Neural cell (in vitro differentiated cells): ENCODE measurements around the gene TM2D3. TPM values are rescaled to one million over a fixed set of nuclear protein-coding genes. Genes with fewer than 3 reads are reported as not detected.

ENCODE experiments used
- H2AFZ ChIP-seq: fragments of 200-600, 300-800 bp; sonication (generic), shearing (Covaris generic); 2 replicates; pipeline ENCODE4 v1.6.0; 2014; ENCODE audit warnings: low read depth, mild to moderate bottlenecking, antibody characterized with exemption, low read length, moderate library complexity
- H3F3A ChIP-seq: fragments of 200-600 bp; shearing (Covaris generic); 2 replicates; pipeline ENCODE4 v1.6.1; 2016; ENCODE audit warnings: mild to moderate bottlenecking, moderate library complexity, mixed read lengths, antibody characterized with exemption, low read length; ENCODE audit not compliant: insufficient read depth, poor library complexity, severe bottlenecking
- H3K27ac ChIP-seq: fragments of 200-600, 300-800 bp; sonication (generic), shearing (Covaris generic); 2 replicates; pipeline ENCODE4 v1.5.1; 2014; ENCODE audit warnings: mild to moderate bottlenecking, low read length, moderate library complexity
- H3K27me3 ChIP-seq: fragments of 300-800, 200-600 bp; sonication (generic), shearing (Covaris generic); 2 replicates; pipeline ENCODE4 v1.6.0; 2014; ENCODE audit warnings: mild to moderate bottlenecking, low read depth, low read length, moderate library complexity; ENCODE audit not compliant: insufficient read depth
- H3K36me3 ChIP-seq: fragments of 300-800, 200-600 bp; sonication (generic), shearing (Covaris generic); 2 replicates; pipeline ENCODE4 v1.5.1; 2014; ENCODE audit warnings: mild to moderate bottlenecking, antibody characterized with exemption, low read length, moderate library complexity; ENCODE audit not compliant: insufficient read depth
- H3K4me2 ChIP-seq: fragments of 300-800, 200-600 bp; sonication (generic), shearing (Covaris generic); 2 replicates; pipeline ENCODE4 v1.6.0; 2014; ENCODE audit warnings: mild to moderate bottlenecking, low read length
- H3K4me3 ChIP-seq: fragments of 300-800, 200-600 bp; sonication (generic), shearing (Covaris generic); 2 replicates; pipeline ENCODE4 v1.5.1; 2014; ENCODE audit warnings: mild to moderate bottlenecking, low read length, moderate library complexity
- H3K79me2 ChIP-seq: fragments of 200-600 bp; shearing (Covaris generic); replicated peaks from 2 replicates; pipeline ENCODE4 v1.6.0; 2014; ENCODE audit warnings: mild to moderate bottlenecking, low read length, moderate library complexity; ENCODE audit not compliant: insufficient read depth
- H3K9ac ChIP-seq: fragments of 300-800, 200-600 bp; sonication (generic), shearing (Covaris generic); 2 replicates; pipeline ENCODE4 v1.6.1; 2016; ENCODE audit warnings: mild to moderate bottlenecking, low read length, mixed read lengths
- H3K9me2 ChIP-seq: fragments of 200-600 bp; shearing (Covaris generic); 2 replicates; pipeline ENCODE4 v1.6.1; 2016; ENCODE audit warnings: mild to moderate bottlenecking, low read length, mixed read lengths; ENCODE audit not compliant: insufficient read depth
- H3K9me3 ChIP-seq: fragments of 200-600, 300-800 bp; sonication (generic), shearing (Covaris generic); 2 replicates; pipeline ENCODE4 v1.6.1; 2016; ENCODE audit warnings: mild to moderate bottlenecking, mixed run types, low read length, moderate library complexity, mixed read lengths
- H4K20me1 ChIP-seq: fragments of 200-600 bp; shearing (Covaris generic); 2 replicates; pipeline ENCODE4 v1.6.1; 2016; ENCODE audit warnings: mild to moderate bottlenecking, mixed run types; ENCODE audit not compliant: insufficient read depth
- CTCF ChIP-seq: fragments of 450-650 bp; IDR thresholded peaks from 2 replicates; pipeline ENCODE4 v1.5.1; 2014; ENCODE audit warnings: antibody characterized with exemption, mild to moderate bottlenecking, moderate library complexity; ENCODE audit not compliant: poor library complexity, severe bottlenecking
- EP300 ChIP-seq: fragments of 450-650 bp; conservative IDR thresholded peaks from 2 replicates; pipeline ENCODE4 v1.6.1; 2014; ENCODE audit warnings: antibody characterized with exemption, mild to moderate bottlenecking, moderate library complexity; ENCODE audit not compliant: poor library complexity, severe bottlenecking
- EZH2 ChIP-seq: fragments of 200-600, 300-800 bp; shearing (Covaris generic), sonication (generic); IDR thresholded peaks from 2 replicates; pipeline ENCODE4 v1.6.1; 2014; ENCODE audit warnings: antibody characterized with exemption, low read length, borderline replicate concordance, mild to moderate bottlenecking; ENCODE audit not compliant: insufficient read depth, poor library complexity, severe bottlenecking
- MXI1 ChIP-seq: fragments of 450-650 bp; conservative IDR thresholded peaks from 2 replicates; pipeline ENCODE4 v1.6.1; 2014; ENCODE audit warnings: antibody characterized with exemption, mild to moderate bottlenecking; ENCODE audit not compliant: poor library complexity, severe bottlenecking
- POLR2AphosphoS5 ChIP-seq: IDR thresholded peaks from 2 replicates; pipeline ENCODE4 v1.6.1; 2012
- RAD21 ChIP-seq: fragments of 450-650 bp; conservative IDR thresholded peaks from 2 replicates; pipeline ENCODE4 v1.6.1; 2014; ENCODE audit warnings: antibody characterized with exemption, mild to moderate bottlenecking, moderate library complexity
- SMC3 ChIP-seq: fragments of 450-650 bp; conservative IDR thresholded peaks from 2 replicates; pipeline ENCODE4 v1.6.1; 2014; ENCODE audit warnings: antibody characterized with exemption, mild to moderate bottlenecking, moderate library complexity; ENCODE audit not compliant: poor library complexity
- TAF1 ChIP-seq: IDR thresholded peaks from 2 replicates; pipeline ENCODE4 v1.6.1; 2012; ENCODE audit warnings: low read depth
- polyA plus RNA-seq: library from polyadenylated mRNA; depleted of rRNA; stranded (reverse); fragments of >200 nt; gene quantifications from 2 replicates; pipeline ENCODE4 v1.2.3, GENCODE V29; 2014
- TF ChIP-seq, protein P1 (sequence below): IDR thresholded peaks from 2 replicates; pipeline ENCODE4 v1.6.1; 2012; ENCODE audit warnings: borderline replicate concordance

The TM2D3 gene
- polyA plus RNA-seq, 1 donor from 2014 or later: 343 TPM

DNA sequence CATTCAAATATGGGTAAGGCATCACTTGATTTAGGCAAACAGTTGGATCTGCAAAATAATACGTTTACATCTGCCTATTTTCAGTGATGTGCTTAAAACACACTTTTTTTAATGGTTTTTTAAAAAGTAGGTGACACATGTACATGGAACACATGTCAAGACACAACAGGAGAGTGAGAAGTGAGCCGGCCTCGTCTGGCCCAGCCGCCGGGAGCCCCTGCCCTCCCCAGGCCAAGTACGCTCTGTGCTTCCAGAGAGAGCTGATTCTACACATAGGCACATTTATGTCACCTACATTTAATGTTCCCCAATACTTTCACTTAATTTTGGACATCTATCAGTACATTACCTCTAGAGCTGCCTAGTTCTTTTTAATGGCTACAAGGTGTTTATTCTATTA, 3.8 kb downstream of the TM2D3 start:
- Histone ChIP-seq H4K20me1 (no peaks in the 10 kb centered on the region), H3K4me3 (no peak overlapping the region), H2AFZ (no peak overlapping the region), H3K9me2 (no peaks in the 10 kb centered on the region), H3F3A (no peaks in the 10 kb centered on the region), H3K4me2 (no peak overlapping the region), H3K9me3 (no peaks in the 10 kb centered on the region), H3K27ac (no peak overlapping the region), H3K79me2 (peaks cover 37% of the 10 kb centered on the region), H3K9ac (no peak overlapping the region), H3K27me3 (no peaks in the 10 kb centered on the region), H3K36me3 (no peaks in the 10 kb centered on the region)
- TF ChIP-seq RAD21: no peak
- TF ChIP-seq, protein P1, sequence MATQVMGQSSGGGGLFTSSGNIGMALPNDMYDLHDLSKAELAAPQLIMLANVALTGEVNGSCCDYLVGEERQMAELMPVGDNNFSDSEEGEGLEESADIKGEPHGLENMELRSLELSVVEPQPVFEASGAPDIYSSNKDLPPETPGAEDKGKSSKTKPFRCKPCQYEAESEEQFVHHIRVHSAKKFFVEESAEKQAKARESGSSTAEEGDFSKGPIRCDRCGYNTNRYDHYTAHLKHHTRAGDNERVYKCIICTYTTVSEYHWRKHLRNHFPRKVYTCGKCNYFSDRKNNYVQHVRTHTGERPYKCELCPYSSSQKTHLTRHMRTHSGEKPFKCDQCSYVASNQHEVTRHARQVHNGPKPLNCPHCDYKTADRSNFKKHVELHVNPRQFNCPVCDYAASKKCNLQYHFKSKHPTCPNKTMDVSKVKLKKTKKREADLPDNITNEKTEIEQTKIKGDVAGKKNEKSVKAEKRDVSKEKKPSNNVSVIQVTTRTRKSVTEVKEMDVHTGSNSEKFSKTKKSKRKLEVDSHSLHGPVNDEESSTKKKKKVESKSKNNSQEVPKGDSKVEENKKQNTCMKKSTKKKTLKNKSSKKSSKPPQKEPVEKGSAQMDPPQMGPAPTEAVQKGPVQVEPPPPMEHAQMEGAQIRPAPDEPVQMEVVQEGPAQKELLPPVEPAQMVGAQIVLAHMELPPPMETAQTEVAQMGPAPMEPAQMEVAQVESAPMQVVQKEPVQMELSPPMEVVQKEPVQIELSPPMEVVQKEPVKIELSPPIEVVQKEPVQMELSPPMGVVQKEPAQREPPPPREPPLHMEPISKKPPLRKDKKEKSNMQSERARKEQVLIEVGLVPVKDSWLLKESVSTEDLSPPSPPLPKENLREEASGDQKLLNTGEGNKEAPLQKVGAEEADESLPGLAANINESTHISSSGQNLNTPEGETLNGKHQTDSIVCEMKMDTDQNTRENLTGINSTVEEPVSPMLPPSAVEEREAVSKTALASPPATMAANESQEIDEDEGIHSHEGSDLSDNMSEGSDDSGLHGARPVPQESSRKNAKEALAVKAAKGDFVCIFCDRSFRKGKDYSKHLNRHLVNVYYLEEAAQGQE: no peak
- no peak for TF ChIP-seq MXI1
- no peak for TF ChIP-seq POLR2AphosphoS5
- TF ChIP-seq SMC3: no peak
- no peak for TF ChIP-seq EP300
- no peak for TF ChIP-seq EZH2
- TF ChIP-seq TAF1: no peak

- Histone ChIP-seq H3K27me3 (no peaks in the 10 kb centered on the region), H3K9ac (no peak overlapping the region), H3K9me2 (no peaks in the 10 kb centered on the region), H3F3A (no peaks in the 10 kb centered on the region), H3K79me2 (peaks cover 37% of the 10 kb centered on the region), H4K20me1 (no peaks in the 10 kb centered on the region), H3K27ac (no peak overlapping the region), H3K4me3 (no peak overlapping the region), H2AFZ (no peak overlapping the region), H3K36me3 (no peaks in the 10 kb centered on the region), H3K9me3 (no peaks in the 10 kb centered on the region), H3K4me2 (no peak overlapping the region)
- TF ChIP-seq POLR2AphosphoS5 (no peak), EZH2 (no peak), EP300 (no peak), SMC3 (no peak), MXI1 (no peak), RAD21 (no peak), TAF1 (no peak), CTCF (no peak)
- TF ChIP-seq, protein P1: no peak
These were observed 4.9 kb downstream of the TM2D3 start for GRCh38 chr15:101647251-101647650.
